Globus pallidus (tissue), 1 donor: Measurements from ENCODE around the gene SIPA1L3.

ENCODE experiments used
- DNase-seq: peaks from one replicate; pipeline ENCODE4 v3.0.0-alpha.2; 2015; ENCODE audit warnings: low spot score

The SIPA1L3 gene

GRCh38 chr19:38152461-38153379 lies 245.7 kb downstream of the SIPA1L3 start:
- DNase-seq: no peak

- DNase-seq: peak; percentile 67
These were observed 248.4 kb downstream of the SIPA1L3 start for GRCh38 chr19:38155453-38155852.

- no peak for DNase-seq
These were observed 251.7 kb downstream of the SIPA1L3 start for GRCh38 chr19:38158730-38159129.

GRCh38 chr19:38162094-38162493 lies 255.1 kb downstream of the SIPA1L3 start:
- no peak for DNase-seq

- DNase-seq: no peak
These were observed 255.6 kb downstream of the SIPA1L3 start for GRCh38 chr19:38162632-38163031.

GRCh38 chr19:38163419-38164290 lies 256.6 kb downstream of the SIPA1L3 start:
- no peak for DNase-seq

GRCh38 chr19:38164526-38164925 lies 257.5 kb downstream of the SIPA1L3 start:
- DNase-seq: no peak

- DNase-seq: no peak
These were observed 258.3 kb downstream of the SIPA1L3 start for GRCh38 chr19:38165335-38165734.

- DNase-seq: no peak
These were observed 261.6 kb downstream of the SIPA1L3 start for GRCh38 chr19:38168637-38169036.

- DNase-seq: no peak
These were observed 263.3 kb downstream of the SIPA1L3 start for GRCh38 chr19:38170334-38170733.

- peak; percentile 42 for DNase-seq
These were observed 265.0 kb downstream of the SIPA1L3 start for GRCh38 chr19:38172001-38172400.

- DNase-seq: peak; percentile 89
These were observed 266.5 kb downstream of the SIPA1L3 start for GRCh38 chr19:38173291-38174041.

GRCh38 chr19:38175422-38175821 lies 268.4 kb downstream of the SIPA1L3 start:
- DNase-seq: no peak

GRCh38 chr19:38180071-38180470 lies 273.1 kb downstream of the SIPA1L3 start:
- DNase-seq: no peak

GRCh38 chr19:38182536-38183210 lies 275.7 kb downstream of the SIPA1L3 start:
- DNase-seq: no peak

GRCh38 chr19:38183251-38183897 lies 276.4 kb downstream of the SIPA1L3 start:
- DNase-seq: no peak

GRCh38 chr19:38184815-38185214 lies 277.8 kb downstream of the SIPA1L3 start:
- no peak for DNase-seq

GRCh38 chr19:38185562-38185961 lies 278.6 kb downstream of the SIPA1L3 start:
- no peak for DNase-seq

GRCh38 chr19:38190061-38190460 lies 283.1 kb downstream of the SIPA1L3 start:
- no peak for DNase-seq

- no peak for DNase-seq
These were observed 283.8 kb downstream of the SIPA1L3 start for GRCh38 chr19:38190793-38191192.

- no peak for DNase-seq
These were observed 284.7 kb downstream of the SIPA1L3 start for GRCh38 chr19:38191747-38192146.
